Measurements from ENCODE around the gene C12orf54. TPM values are rescaled to one million over a fixed set of nuclear protein-coding genes. Genes with fewer than 3 reads are reported as not detected.
"Not testable (repeated sequence)": the region's sequence is repeated elsewhere in the genome, so short reads cannot be mapped to it uniquely, and the experiment has no call there.

C12orf54 gene
- total RNA-seq, 1 experiment from 2014 or later = not detected

GRCh38 chr12:48451372-48451771 is 30.9 kb upstream of the C12orf54 start (continued):
- TF ChIP-seq USF1 (CRISPR knock-in tag; IDR thresholded peaks at IDR 0.05) (no peak), ZBTB43 (CRISPR knock-in tag; IDR thresholded peaks at IDR 0.05) (no peak), E2F5 (CRISPR knock-in tag; IDR thresholded peaks at IDR 0.05) (no peak)

- H3K4me1 Mint-ChIP-seq; H3K4me3 Mint-ChIP-seq; POLR2A ChIA-PET; DNase-seq (ENCODE audit: low spot score); ATAC-seq; H3K27ac Mint-ChIP-seq; H3K36me3 Mint-ChIP-seq; H3K27me3 Mint-ChIP-seq (ENCODE audit: low read depth): not testable (repeated sequence)
- CTCF ChIA-PET = interaction anchor here (1.7 kb wide), 1 partner anchor 165 kb away, joined by 9 read pairs; no protein-coding TSS in a partner anchor
- peaks cover 31% of the 10 kb centered on the region for H3K9me3 Mint-ChIP-seq
Observed at GRCh38 chr12:48452961-48453360, 29.3 kb upstream of the C12orf54 start.

GRCh38 chr12:48454667-48455066 is 27.6 kb upstream of the C12orf54 start:
- H3K4me1 Mint-ChIP-seq = peaks cover 2% of the 10 kb centered on the region; the same call in 1 of the 2 replicates
- H3K36me3 Mint-ChIP-seq = peaks cover 5% of the 10 kb centered on the region
- CTCF ChIA-PET = interaction anchor here (0.7 to 1.7 kb wide), 5 partner anchors 104 to 298 kb away, joined by 3 to 9 read pairs (median 3); partner anchors contain the start of genes ASB8 and ZNF641
- POLR2A ChIA-PET = no interaction called here
- no peak overlapping the region for H3K4me3 Mint-ChIP-seq
- no peak overlapping the region for H3K27ac Mint-ChIP-seq
- no peaks in the 10 kb centered on the region for H3K27me3 Mint-ChIP-seq (ENCODE audit: low read depth)
- TF ChIP-seq ZBTB21 (CRISPR knock-in tag; IDR thresholded peaks at IDR 0.05; ENCODE audit: borderline replicate concordance) = no peak
- TF ChIP-seq ZNF671 (CRISPR knock-in tag; IDR thresholded peaks at IDR 0.05) = no peak
- TF ChIP-seq CBFB (CRISPR knock-in tag; IDR thresholded peaks at IDR 0.05; ENCODE audit: low read depth) = no peak
- TF ChIP-seq NFATC4 (CRISPR knock-in tag; IDR thresholded peaks at IDR 0.05) = no peak
- no peak for TF ChIP-seq RELA (CRISPR knock-in tag; IDR thresholded peaks at IDR 0.05; ENCODE audit: borderline replicate concordance)
- TF ChIP-seq E2F4 (CRISPR knock-in tag; IDR thresholded peaks at IDR 0.05; ENCODE audit: borderline replicate concordance, low read depth) = no peak
- TF ChIP-seq ARID4B (CRISPR knock-in tag; IDR thresholded peaks at IDR 0.05; ENCODE audit: borderline replicate concordance) = no peak
- no peak for TF ChIP-seq CREM (CRISPR knock-in tag; IDR thresholded peaks at IDR 0.05)
- no peak for TF ChIP-seq MAX (CRISPR knock-in tag; IDR thresholded peaks at IDR 0.05)
- TF ChIP-seq HMGXB4 (CRISPR knock-in tag; IDR thresholded peaks at IDR 0.05) = no peak
- TF ChIP-seq USF1 (CRISPR knock-in tag; IDR thresholded peaks at IDR 0.05) = no peak
- TF ChIP-seq ZNF425 (CRISPR knock-in tag; conservative IDR thresholded peaks at IDR 0.05) = no peak
- DNase-seq (ENCODE audit: low spot score) = no peak
- peaks cover 22% of the 10 kb centered on the region for H3K9me3 Mint-ChIP-seq
- ATAC-seq = 0 out of 2 replicates have a peak, but pooled peaks have one; percentile 47

Data from WTC11 (cell line).